Uterus (tissue), 4 donors: ENCODE results near the gene INO80C. TPM values are rescaled to one million over a fixed set of nuclear protein-coding genes. Genes with fewer than 3 reads are reported as not detected.
A peak's percentile ranks its signal among the peaks of the same experiment; 100 is the strongest.

Experiments
- DNase-seq, 2 donors: peaks; one replicate each; pipeline ENCODE4 v3.0.0-alpha.2; 2019 to 2020
- H3K27ac ChIP-seq, 2 donors: fragments of 200-600 bp; sonication (generic); 1 replicate in 1 of 2; 2 replicates in 1 of 2; pipeline ENCODE4 v1.5.1; 2016 to 2018
- H3K27me3 ChIP-seq, 2 donors: fragments of 200-600 bp; sonication (generic); one replicate each; pipeline ENCODE4 v1.5.1; 2018 to 2019; ENCODE audit warnings: control low read depth in 1 of 2
- H3K36me3 ChIP-seq, 2 donors: fragments of 200-600 bp; sonication (generic); one replicate each; pipeline ENCODE4 v1.5.1; 2019; ENCODE audit warnings: control low read depth in 1 of 2
- H3K4me1 ChIP-seq, 2 donors: fragments of 200-600 bp; sonication (generic); one replicate each; pipeline ENCODE4 v1.5.1; 2018 to 2019; ENCODE audit warnings: control low read depth in 1 of 2
- H3K4me3 ChIP-seq, 2 donors: fragments of 200-600 bp; sonication (generic); 1 replicate in 1 of 2; 2 replicates in 1 of 2; pipeline ENCODE4 v1.5.1; 2018 to 2019; ENCODE audit warnings: mild to moderate bottlenecking in 1 of 2
- H3K9me3 ChIP-seq, 2 donors: fragments of 200-600 bp; sonication (generic); one replicate each; pipeline ENCODE4 v1.5.1; 2019; ENCODE audit warnings: control low read depth in 1 of 2
- POLR2A ChIP-seq, 2 donors: fragments of 450-650 bp; IDR thresholded peaks; one replicate each; pipeline ENCODE4 v1.6.1; 2016; ENCODE audit warnings: antibody characterized with exemption in 2 of 2, mild to moderate bottlenecking in 1 of 2, moderate library complexity in 1 of 2
- intact Hi-C: fragments of 100-400 bp; cut with DNase I; formaldehyde crosslinking; loops from one replicate; pipeline ENCODE4 v1.15.1; 2023; ENCODE audit warnings: low total_unique reads
- total RNA-seq, 4 donors: library from RNA; depleted of rRNA in 3 of 4; stranded (reverse); fragments of >200 nt in 3 of 4; gene quantifications; one replicate each; pipeline versions ENCODE4 v1.1.0 to v1.2.4, GENCODE V29; 2014 to 2023
- TF ChIP-seq, protein P1 (sequence below), 4 experiments: fragments of 200-600 bp in 2 of 4; fragments of 450-650 bp in 2 of 4; sonication (generic) in 2 of 4; IDR thresholded peaks; one replicate each; pipeline ENCODE4 v1.5.1; 2016 to 2019; ENCODE audit warnings: antibody characterized with exemption in 4 of 4, mild to moderate bottlenecking in 2 of 4, moderate library complexity in 1 of 4
- donor health status: DM: yes; HTN: yes; CAD: no.

INO80C gene
- total RNA-seq, 4 donors from 2014 or later, result 0.26 to 14.9 (median 7.0) TPM; not detected in 1

DNA sequence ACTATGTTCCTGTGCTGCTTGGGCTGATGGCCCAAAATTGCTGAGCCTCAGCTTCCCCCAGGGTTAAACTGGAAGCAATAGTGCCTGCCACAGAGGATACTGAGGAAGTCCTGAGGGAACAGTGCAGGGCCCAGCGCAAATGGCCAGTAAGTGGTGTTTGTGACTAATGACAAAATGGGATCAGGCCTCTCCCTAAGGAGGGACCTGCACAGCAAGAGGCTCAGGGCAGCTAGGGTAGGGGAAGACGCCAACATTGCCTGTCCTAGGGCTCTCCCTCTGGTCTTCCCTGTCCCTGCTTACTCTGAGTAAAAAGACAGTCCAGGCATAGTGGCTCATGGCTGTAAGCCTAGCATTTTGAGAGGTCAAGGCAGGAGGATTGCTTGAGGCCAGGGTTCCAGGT, 37.8 kb downstream of the INO80C start:
- no peak for DNase-seq
- intact Hi-C loops, result no loop called here
- H3K4me1 ChIP-seq, result no peaks in the 10 kb centered on the region
- no peak overlapping the region for H3K4me3 ChIP-seq
- no peak for TF ChIP-seq POLR2A (IDR thresholded peaks at IDR 0.05)
- TF ChIP-seq, protein P1, sequence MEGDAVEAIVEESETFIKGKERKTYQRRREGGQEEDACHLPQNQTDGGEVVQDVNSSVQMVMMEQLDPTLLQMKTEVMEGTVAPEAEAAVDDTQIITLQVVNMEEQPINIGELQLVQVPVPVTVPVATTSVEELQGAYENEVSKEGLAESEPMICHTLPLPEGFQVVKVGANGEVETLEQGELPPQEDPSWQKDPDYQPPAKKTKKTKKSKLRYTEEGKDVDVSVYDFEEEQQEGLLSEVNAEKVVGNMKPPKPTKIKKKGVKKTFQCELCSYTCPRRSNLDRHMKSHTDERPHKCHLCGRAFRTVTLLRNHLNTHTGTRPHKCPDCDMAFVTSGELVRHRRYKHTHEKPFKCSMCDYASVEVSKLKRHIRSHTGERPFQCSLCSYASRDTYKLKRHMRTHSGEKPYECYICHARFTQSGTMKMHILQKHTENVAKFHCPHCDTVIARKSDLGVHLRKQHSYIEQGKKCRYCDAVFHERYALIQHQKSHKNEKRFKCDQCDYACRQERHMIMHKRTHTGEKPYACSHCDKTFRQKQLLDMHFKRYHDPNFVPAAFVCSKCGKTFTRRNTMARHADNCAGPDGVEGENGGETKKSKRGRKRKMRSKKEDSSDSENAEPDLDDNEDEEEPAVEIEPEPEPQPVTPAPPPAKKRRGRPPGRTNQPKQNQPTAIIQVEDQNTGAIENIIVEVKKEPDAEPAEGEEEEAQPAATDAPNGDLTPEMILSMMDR (IDR thresholded peaks at IDR 0.05), result no peak
- no peaks in the 10 kb centered on the region for H3K9me3 ChIP-seq
- H3K36me3 ChIP-seq, result no peaks in the 10 kb centered on the region
- H3K27me3 ChIP-seq, result no peaks in the 10 kb centered on the region
- peak overlapping the region in 1 of 2 donors; percentile 8 for H3K27ac ChIP-seq

DNA sequence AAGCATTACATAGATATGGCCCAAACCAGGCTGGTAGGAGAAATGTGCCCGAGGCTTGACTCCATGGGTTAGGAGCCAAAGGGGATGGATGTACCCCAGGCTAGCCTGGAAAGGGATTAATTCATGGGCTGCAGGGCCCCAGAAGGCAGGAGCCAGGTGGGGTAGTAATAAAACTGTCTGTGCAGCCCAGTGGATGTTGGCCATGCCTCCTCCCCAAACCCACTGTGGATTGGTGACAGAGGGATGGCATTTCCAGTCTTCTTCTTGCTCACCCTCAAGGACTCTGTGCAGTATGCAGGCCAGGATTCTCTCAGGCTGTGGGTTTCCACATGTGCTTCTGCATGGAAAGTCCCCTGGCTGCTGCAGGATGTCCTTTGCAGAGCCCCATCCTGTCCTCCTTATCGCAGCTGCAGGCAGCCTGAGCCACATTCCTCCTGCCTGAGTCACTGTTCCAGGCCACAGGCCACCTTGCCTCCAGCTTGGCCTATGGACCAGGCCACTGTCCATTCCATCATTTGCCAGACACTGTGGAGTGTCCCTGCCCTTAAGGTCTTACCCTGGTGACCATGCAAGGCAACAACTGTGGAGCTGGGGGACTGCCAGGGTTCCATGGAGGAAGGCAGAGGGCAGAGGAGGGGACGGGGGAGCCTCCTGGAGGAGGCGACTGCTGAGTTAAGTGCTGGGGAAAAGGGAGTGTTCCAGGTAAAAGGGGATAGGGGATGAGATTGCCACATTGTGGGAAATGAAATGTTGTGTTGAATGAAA, 38.9 kb downstream of the INO80C start:
- H3K9me3 ChIP-seq, result no peaks in the 10 kb centered on the region
- no peaks in the 10 kb centered on the region for H3K36me3 ChIP-seq
- peak; percentile 23 to 59 for DNase-seq
- H3K27ac ChIP-seq, result peak overlapping the region; percentile 12 to 41
- TF ChIP-seq POLR2A (IDR thresholded peaks at IDR 0.05), result no peak
- TF ChIP-seq, protein P1 (IDR thresholded peaks at IDR 0.05), result no peak
- H3K27me3 ChIP-seq, result no peaks in the 10 kb centered on the region
- no peaks in the 10 kb centered on the region for H3K4me1 ChIP-seq
- no peak overlapping the region for H3K4me3 ChIP-seq
- intact Hi-C loops, result no loop called here

DNA sequence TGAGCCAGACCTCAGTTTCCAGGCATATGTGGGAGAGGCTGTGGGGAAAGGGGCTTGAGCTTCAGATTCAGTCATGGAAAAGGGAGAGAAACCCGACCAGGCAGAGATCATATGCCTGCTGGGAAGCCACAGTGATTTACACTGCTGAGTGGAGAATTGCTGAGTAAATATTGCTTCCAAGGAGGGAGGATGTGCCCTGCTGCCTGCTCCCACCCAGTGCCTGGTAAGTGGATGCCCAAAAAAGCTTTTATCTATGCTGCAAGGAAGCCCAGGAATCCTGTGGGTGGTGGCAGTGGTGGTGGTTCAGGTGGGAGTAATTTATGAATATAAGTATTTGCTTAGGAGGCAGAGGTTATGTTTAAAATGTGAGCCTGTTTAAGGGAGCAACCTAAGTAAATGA, 39.5 kb downstream of the INO80C start:
- no peaks in the 10 kb centered on the region for H3K27me3 ChIP-seq
- no peaks in the 10 kb centered on the region for H3K36me3 ChIP-seq
- no peak for TF ChIP-seq POLR2A (IDR thresholded peaks at IDR 0.05)
- TF ChIP-seq, protein P1 (IDR thresholded peaks at IDR 0.05), result no peak
- intact Hi-C loops, result no loop called here
- no peak for DNase-seq
- no peak overlapping the region for H3K4me3 ChIP-seq
- no peaks in the 10 kb centered on the region for H3K9me3 ChIP-seq
- H3K27ac ChIP-seq, result peak overlapping the region; percentile 22 to 25
- no peaks in the 10 kb centered on the region for H3K4me1 ChIP-seq

DNA sequence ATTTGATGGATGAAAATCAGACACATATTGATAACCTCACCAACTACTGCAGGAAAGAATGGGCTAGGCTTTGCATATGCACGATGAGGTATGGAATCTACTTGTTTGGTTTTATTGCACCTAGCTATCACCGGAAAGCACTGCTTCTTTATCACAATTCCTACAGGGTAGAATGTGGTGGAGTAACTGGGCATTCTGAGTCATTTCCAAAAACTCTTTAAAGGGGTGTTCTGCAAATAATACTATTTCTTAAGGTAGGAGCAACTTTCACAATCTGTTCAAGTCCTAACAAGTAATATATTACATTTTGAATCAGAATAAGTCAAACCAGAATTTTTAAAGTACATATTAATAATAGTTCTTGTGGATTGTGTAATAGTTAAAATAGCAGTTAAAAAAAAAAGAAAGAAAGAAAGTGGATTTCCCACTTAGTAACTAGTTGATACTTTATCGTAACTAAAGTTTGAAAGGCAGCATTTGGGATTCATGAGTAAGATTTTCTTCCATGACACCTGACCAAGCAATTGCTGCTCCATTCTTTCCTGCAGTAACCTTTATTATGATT, 40.5 kb downstream of the INO80C start:
- H3K4me3 ChIP-seq, result no peak overlapping the region
- no peak for DNase-seq
- no peak for TF ChIP-seq POLR2A (IDR thresholded peaks at IDR 0.05)
- TF ChIP-seq, protein P1 (IDR thresholded peaks at IDR 0.05), result no peak
- intact Hi-C loops, result no loop called here
- H3K9me3 ChIP-seq, result no peaks in the 10 kb centered on the region
- no peaks in the 10 kb centered on the region for H3K27me3 ChIP-seq
- H3K27ac ChIP-seq, result peak overlapping the region in 1 of 2 donors; percentile 36
- no peaks in the 10 kb centered on the region for H3K36me3 ChIP-seq
- H3K4me1 ChIP-seq, result no peaks in the 10 kb centered on the region
